Activated naive CD8-positive, alpha-beta T cell treated with anti-CD3 and anti-CD28 coated beads for 36 hours (primary cell): ENCODE results near the gene PDZD4. TPM values are rescaled to one million over a fixed set of nuclear protein-coding genes. Genes with fewer than 3 reads are reported as not detected.

Source experiments
- DNase-seq: peaks from one replicate; pipeline ENCODE4 v3.0.0; 2021
- H3K27ac Mint-ChIP-seq: one replicate; pipeline ENCODE4 v1.8.0; 2022; ENCODE audit warnings: mild to moderate bottlenecking, moderate library complexity, mixed read lengths
- H3K27me3 Mint-ChIP-seq: one replicate; pipeline ENCODE4 v1.8.0; 2022; ENCODE audit warnings: mild to moderate bottlenecking, mixed read lengths
- H3K36me3 Mint-ChIP-seq: one replicate; pipeline ENCODE4 v1.8.0; 2021; ENCODE audit warnings: mild to moderate bottlenecking, mixed read lengths
- H3K4me1 Mint-ChIP-seq: one replicate; pipeline ENCODE4 v1.8.0; 2021; ENCODE audit warnings: mixed read lengths
- H3K4me3 Mint-ChIP-seq: one replicate; pipeline ENCODE4 v1.8.0; 2022; ENCODE audit warnings: mild to moderate bottlenecking, moderate library complexity, mixed read lengths
- H3K9me3 Mint-ChIP-seq: one replicate; pipeline ENCODE4 v1.8.0; 2022; ENCODE audit warnings: mixed read lengths
- total RNA-seq, 2 experiments: library from RNA; stranded (reverse); gene quantifications; one replicate each; pipeline ENCODE4 v1.2.3, GENCODE V29; 2021

Gene PDZD4
- total RNA-seq, 2 experiments from 2014 or later, result 0.38 to 0.70 TPM

DNA sequence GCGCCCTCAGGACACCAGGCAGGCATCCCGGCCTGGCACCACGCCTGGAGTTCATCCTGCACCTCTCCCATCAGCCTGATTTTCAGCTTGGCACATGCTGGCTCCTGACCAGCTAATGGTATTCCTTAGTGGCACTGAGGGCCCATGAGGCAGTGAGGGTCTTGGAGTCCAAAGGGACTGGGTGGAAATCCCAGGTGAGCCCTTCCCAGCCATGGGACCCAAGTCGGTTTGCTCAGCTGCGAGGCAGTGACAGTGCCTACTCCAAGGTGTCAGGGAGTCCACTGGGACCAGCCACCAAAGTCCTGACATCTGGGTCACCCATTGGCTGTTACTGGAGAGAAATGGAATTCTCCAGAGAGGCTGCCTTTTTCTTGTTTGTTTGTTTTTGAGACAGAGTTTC, 31.0 kb downstream of the PDZD4 start:
- Mint-ChIP-seq H3K9me3 (no peaks in the 10 kb centered on the region), H3K27me3 (no peaks in the 10 kb centered on the region), H3K27ac (no peak overlapping the region), H3K4me1 (peaks cover 4% of the 10 kb centered on the region), H3K4me3 (no peak overlapping the region), H3K36me3 (peaks cover 14% of the 10 kb centered on the region)
- no peak for DNase-seq

DNA sequence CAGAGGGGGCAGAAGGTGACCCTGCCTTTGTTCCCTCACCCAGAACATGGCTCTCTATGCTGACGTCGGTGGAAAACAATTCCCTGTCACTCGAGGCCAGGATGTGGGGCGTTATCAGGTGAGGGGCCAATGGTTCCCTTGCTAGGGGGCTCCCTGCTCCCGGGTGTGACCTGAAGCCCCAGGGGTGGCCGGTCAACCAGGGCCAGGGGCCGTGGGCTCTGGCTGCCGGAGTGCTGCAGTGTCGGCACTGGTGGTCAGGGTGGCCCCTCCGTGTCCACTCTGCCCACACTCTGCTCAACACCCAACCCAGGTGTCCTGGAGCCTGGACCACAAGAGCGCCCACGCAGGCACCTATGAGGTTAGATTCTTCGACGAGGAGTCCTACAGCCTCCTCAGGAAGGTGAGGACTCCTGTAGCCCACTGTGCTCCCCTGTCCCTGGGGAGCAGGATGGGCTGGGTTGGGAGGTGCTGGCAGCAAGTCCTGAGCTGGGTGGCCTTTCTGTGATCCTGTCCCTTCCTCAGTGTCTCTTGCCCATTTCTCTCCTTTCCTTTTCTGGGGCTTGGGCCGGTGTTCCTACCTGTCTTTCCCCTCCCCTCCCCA, 32.8 kb downstream of the PDZD4 start:
- Mint-ChIP-seq H3K27me3 (no peaks in the 10 kb centered on the region), H3K4me1 (peaks cover 9% of the 10 kb centered on the region), H3K9me3 (no peaks in the 10 kb centered on the region), H3K27ac (no peak overlapping the region), H3K36me3 (peaks cover 18% of the 10 kb centered on the region), H3K4me3 (no peak overlapping the region)
- no peak for DNase-seq

- Mint-ChIP-seq H3K4me3 (peak overlapping the region; percentile 98), H3K4me1 (peaks cover 9% of the 10 kb centered on the region), H3K36me3 (peaks cover 18% of the 10 kb centered on the region), H3K27ac (peak overlapping the region; percentile 96), H3K9me3 (no peaks in the 10 kb centered on the region), H3K27me3 (no peaks in the 10 kb centered on the region)
- peak; percentile 27 for DNase-seq
Measured at GRCh38 chrX:153794897-153795816, 35.2 kb downstream of the PDZD4 start.

DNA sequence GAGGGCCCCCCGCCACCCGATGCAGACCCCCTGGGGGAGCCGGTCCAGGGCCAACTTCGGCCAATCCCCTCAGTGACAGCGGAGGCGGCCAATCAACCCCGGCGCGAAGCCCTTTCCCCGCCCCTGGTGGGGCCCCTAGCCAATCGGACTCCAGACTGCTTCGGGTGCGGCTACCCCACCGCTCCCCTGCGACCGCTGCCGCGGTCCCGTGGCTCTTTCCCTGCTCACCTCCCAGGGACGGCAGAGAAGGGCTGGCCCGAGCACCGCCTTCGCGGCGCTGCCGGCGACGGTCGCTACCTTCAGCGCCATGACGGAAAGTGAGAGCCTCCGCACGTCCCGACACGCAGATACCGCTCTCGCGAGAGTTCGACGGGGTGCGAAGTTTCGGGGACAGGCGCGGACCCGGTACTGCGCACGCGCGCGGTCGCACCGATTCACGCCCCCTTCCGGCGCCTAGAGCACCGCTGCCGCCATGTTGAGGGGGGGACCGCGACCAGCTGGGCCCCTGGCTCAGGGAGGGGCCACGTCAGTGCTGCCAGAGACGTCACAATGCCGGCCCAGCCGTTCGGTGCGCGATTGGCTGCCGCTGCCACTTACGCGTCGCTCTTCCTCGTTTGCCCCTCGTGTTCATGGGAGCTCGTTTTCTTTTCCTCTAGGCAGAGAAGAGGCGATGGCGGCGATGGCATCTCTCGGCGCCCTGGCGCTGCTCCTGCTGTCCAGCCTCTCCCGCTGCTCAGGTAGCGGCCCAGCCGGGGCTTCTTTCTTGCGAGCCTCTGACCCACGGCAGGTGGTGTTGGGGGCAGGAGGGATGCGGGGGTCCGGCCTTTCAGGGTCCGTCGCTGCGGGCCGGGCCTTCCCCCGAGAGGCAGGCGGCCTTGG, 36.1 kb downstream of the PDZD4 start, which contains the start of the genes IDH3G and SSR4:
Gene IDH3G (minus strand): TSS at position 358 of the 879 bp plus-strand sequence. CDS start 49 bp downstream, at position 309.
Gene SSR4 (plus strand): TSS at position 651 of the 879 bp plus-strand sequence. CDS start 20 bp downstream, at position 671.
- no peaks in the 10 kb centered on the region for H3K9me3 Mint-ChIP-seq
- H3K4me3 Mint-ChIP-seq, result peak within 1 kb of the TSS; percentile 98
- peaks cover 9% of the 10 kb centered on the region for H3K4me1 Mint-ChIP-seq
- DNase-seq, result peak; percentile 93
- H3K27me3 Mint-ChIP-seq, result no peaks in the 10 kb centered on the region
- H3K27ac Mint-ChIP-seq, result peak within 1 kb of the TSS; percentile 96
- peaks cover 18% of the 10 kb centered on the region for H3K36me3 Mint-ChIP-seq

GRCh38 chrX:153793291-153793690, 37.1 kb downstream of the PDZD4 start:
- no peak for DNase-seq
- Mint-ChIP-seq H3K9me3 (no peaks in the 10 kb centered on the region), H3K27ac (peak overlapping the region; percentile 88), H3K27me3 (no peaks in the 10 kb centered on the region), H3K4me1 (peaks cover 9% of the 10 kb centered on the region), H3K36me3 (peaks cover 20% of the 10 kb centered on the region), H3K4me3 (peak overlapping the region; percentile 98)

DNA sequence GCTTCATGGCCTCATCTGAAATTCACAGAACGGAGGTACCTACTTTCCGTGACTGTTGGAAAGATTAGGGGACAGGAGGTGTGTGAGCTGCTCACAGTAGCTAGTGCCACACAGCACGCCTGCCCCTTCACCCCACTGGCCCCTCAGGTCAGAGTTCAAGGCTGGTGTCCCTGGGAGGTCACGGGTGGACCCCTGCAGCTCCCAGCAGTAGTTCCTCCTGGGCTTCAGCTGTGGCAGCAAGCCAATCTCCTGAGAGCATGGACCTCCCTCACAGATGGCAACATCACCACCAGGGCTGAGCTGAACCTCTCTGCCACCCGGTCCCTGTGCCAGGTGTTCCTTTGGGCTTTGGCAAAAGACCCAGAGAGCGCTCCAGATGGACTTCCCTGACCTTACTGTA, 38.0 kb downstream of the PDZD4 start:
- H3K27ac Mint-ChIP-seq, result no peak overlapping the region
- DNase-seq, result no peak
- H3K27me3 Mint-ChIP-seq, result no peaks in the 10 kb centered on the region
- no peaks in the 10 kb centered on the region for H3K9me3 Mint-ChIP-seq
- H3K36me3 Mint-ChIP-seq, result peaks cover 20% of the 10 kb centered on the region
- H3K4me3 Mint-ChIP-seq, result peak overlapping the region; percentile 98
- H3K4me1 Mint-ChIP-seq, result peaks cover 9% of the 10 kb centered on the region

- H3K36me3 Mint-ChIP-seq, result peaks cover 14% of the 10 kb centered on the region
Measured at GRCh38 chrX:153791104-153791852, 39.1 kb downstream of the PDZD4 start.

GRCh38 chrX:153789654-153790053, 40.7 kb downstream of the PDZD4 start:
- DNase-seq, result no peak
- Mint-ChIP-seq H3K9me3 (no peaks in the 10 kb centered on the region), H3K4me3 (no peak overlapping the region), H3K27me3 (no peaks in the 10 kb centered on the region), H3K4me1 (peaks cover 6% of the 10 kb centered on the region), H3K36me3 (peaks cover 6% of the 10 kb centered on the region), H3K27ac (no peak overlapping the region)

More at GRCh38 chrX:153791104-153791852, 39.1 kb downstream of the PDZD4 start:
- Mint-ChIP-seq H3K4me1 (peaks cover 8% of the 10 kb centered on the region), H3K4me3 (no peak overlapping the region), H3K9me3 (no peaks in the 10 kb centered on the region), H3K27me3 (no peaks in the 10 kb centered on the region), H3K27ac (no peak overlapping the region)
- DNase-seq, result no peak

DNA sequence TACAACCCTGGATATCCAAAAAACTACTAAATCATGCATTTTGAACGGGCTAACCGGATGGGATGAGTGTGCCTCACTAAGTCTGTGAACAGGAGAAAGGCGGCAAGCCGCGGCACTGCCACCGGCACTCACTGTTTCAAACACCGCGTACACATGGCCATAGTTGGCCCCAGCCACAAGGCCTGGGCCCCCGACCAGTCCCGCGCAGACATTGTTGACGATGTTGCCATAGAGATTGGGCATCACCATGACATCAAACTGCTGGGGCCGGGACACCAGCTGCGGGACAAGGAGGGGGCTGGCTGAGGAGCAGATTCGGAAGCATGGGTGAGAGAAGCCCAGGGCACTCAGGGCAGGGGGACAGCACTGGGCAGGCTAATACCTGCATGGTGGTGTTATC, 43.7 kb downstream of the PDZD4 start:
- Mint-ChIP-seq H3K27ac (no peak overlapping the region), H3K27me3 (no peaks in the 10 kb centered on the region), H3K36me3 (peaks cover 2% of the 10 kb centered on the region), H3K9me3 (no peaks in the 10 kb centered on the region), H3K4me1 (no peaks in the 10 kb centered on the region), H3K4me3 (no peak overlapping the region)
- DNase-seq, result no peak

DNA sequence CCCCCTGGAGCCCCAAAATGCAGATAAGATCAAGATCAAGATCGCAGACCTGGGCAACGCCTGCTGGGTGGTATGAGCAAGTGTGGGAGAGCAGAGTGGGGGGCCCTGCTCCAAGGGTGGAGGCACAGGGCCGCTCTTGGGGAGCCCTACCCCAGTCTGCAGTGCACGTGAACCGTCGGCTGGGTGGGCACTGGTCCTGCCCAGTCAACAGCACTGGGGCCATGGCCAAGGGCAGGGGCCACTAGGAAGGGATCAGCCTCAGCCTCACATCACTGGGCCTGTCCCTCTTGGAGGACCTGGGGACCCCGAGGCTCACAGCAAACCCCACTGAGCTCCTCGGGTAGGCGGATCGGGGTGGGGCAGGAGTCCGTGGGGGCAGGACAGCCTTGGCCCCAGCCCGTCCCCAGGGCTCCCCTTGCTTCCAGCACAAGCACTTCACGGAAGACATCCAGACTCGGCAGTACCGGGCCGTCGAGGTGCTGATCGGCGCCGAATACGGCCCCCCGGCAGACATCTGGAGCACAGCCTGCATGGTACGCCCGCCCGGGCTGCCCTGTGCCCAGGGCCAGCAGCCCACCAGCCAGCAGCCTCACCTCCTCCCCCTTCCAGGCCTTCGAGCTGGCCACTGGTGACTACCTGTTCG, 45.9 kb downstream of the PDZD4 start:
- Mint-ChIP-seq H3K27ac (no peak overlapping the region), H3K27me3 (no peaks in the 10 kb centered on the region), H3K9me3 (no peaks in the 10 kb centered on the region), H3K4me1 (no peaks in the 10 kb centered on the region), H3K4me3 (no peak overlapping the region), H3K36me3 (peaks cover 2% of the 10 kb centered on the region)
- no peak for DNase-seq

GRCh38 chrX:153783378-153784013, 46.8 kb downstream of the PDZD4 start:
- Mint-ChIP-seq H3K4me3 (no peak overlapping the region), H3K27ac (no peak overlapping the region), H3K36me3 (no peaks in the 10 kb centered on the region), H3K27me3 (no peaks in the 10 kb centered on the region), H3K9me3 (no peaks in the 10 kb centered on the region), H3K4me1 (no peaks in the 10 kb centered on the region)
- no peak for DNase-seq

GRCh38 chrX:153782871-153783270, 47.5 kb downstream of the PDZD4 start:
- H3K36me3 Mint-ChIP-seq, result no peaks in the 10 kb centered on the region

DNA sequence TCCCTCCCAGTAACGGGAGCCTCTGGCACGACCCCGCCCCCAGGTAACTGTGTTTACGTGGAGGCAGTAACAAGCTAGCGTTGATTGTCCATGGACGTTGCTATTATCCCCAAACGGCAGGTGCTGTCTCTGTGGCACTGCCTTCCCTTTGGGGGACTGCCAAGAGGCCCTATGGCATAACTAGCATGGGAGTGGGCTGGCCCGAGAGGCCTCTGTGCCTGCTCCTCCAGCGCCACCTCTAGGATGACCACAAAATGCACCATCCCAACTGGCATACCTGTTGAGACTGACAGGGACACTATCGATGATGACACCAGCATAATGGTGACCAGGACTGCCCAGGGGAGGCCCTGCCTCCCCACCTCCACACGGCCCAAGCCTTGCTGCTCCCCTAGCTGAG, 48.0 kb downstream of the PDZD4 start:
- no peaks in the 10 kb centered on the region for H3K27me3 Mint-ChIP-seq

More at GRCh38 chrX:153782871-153783270, 47.5 kb downstream of the PDZD4 start:
- no peak for DNase-seq
- Mint-ChIP-seq H3K4me1 (no peaks in the 10 kb centered on the region), H3K27ac (no peak overlapping the region), H3K27me3 (no peaks in the 10 kb centered on the region), H3K4me3 (no peak overlapping the region), H3K9me3 (no peaks in the 10 kb centered on the region)

More for the DNA sequence above, 48.0 kb downstream of the PDZD4 start:
- no peak for DNase-seq
- Mint-ChIP-seq H3K4me3 (no peak overlapping the region), H3K36me3 (no peaks in the 10 kb centered on the region), H3K9me3 (no peaks in the 10 kb centered on the region), H3K4me1 (no peaks in the 10 kb centered on the region), H3K27ac (no peak overlapping the region)
